Osteocyte (in vitro differentiated cells): ENCODE results near the gene PTPRG. TPM values are rescaled to one million over a fixed set of nuclear protein-coding genes. Genes with fewer than 3 reads are reported as not detected.

ENCODE experiments used
- DNase-seq: peaks from one replicate; pipeline ENCODE4 v3.0.0; 2021; ENCODE audit warnings: mixed read lengths; ENCODE audit not compliant: unreplicated experiment; ENCODE audit errors: extremely low spot score
- H3K27ac Mint-ChIP-seq: one replicate; pipeline ENCODE4 v1.8.0; 2021; ENCODE audit warnings: mild to moderate bottlenecking, mixed read lengths; ENCODE audit not compliant: unreplicated experiment
- H3K27me3 Mint-ChIP-seq: one replicate; pipeline ENCODE4 v1.8.0; 2021; ENCODE audit warnings: mixed read lengths; ENCODE audit not compliant: unreplicated experiment
- H3K36me3 Mint-ChIP-seq: one replicate; pipeline ENCODE4 v1.8.0; 2021; ENCODE audit warnings: mixed read lengths; ENCODE audit not compliant: unreplicated experiment
- H3K4me1 Mint-ChIP-seq: one replicate; pipeline ENCODE4 v1.8.0; 2021; ENCODE audit warnings: mixed read lengths; ENCODE audit not compliant: unreplicated experiment
- H3K4me3 Mint-ChIP-seq: one replicate; pipeline ENCODE4 v1.8.0; 2021; ENCODE audit warnings: mild to moderate bottlenecking, moderate library complexity, mixed read lengths; ENCODE audit not compliant: unreplicated experiment
- H3K9me3 Mint-ChIP-seq: one replicate; pipeline ENCODE4 v1.8.0; 2021; ENCODE audit warnings: mixed read lengths; ENCODE audit not compliant: unreplicated experiment
- CTCF ChIP-seq: fragments of 200-600 bp; sonication (generic); IDR thresholded peaks from 2 replicates; pipeline ENCODE4 v1.5.0; 2021; ENCODE audit warnings: antibody characterized with exemption, mild to moderate bottlenecking, moderate library complexity
- total RNA-seq: library from RNA; stranded (reverse); gene quantifications from 2 replicates; pipeline ENCODE4 v1.2.1, GENCODE V29; 2021

The PTPRG gene
- total RNA-seq, 1 donor from 2014 or later, result 48.1 TPM

DNA sequence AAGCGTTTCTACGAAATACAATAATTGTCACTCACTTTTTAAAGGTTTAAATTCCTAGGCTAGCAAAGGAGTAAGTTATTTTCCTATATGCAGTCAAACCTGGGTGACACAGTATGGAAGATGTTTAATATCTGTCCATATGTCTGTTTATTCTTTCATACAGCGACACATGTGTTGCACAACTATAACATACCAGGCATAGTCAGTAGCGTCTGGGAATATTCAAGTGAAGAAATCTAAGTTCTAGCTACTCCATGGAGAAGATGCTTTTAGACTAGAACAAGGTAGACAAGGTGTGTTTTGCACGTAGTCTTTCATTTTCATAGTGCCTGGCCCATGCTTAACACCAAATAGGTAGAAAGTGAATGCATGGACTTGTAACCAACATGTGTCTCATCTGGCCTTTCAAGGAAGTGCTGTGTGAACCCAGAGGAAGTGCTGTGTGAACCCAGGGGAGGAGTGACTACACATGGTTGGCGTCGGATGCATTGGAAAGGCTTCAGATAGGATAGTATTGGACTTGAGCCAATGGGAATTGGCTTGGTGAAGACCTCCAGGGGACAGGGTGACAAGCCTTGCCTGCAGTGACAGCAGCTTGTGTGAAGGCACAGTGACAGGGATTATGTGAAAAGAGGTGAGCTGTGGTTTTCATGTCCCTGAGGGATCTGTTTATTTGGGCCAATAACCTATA is 267.0 kb downstream of the PTPRG start:
- no peak for DNase-seq
- TF ChIP-seq CTCF, result no peak
- H3K27ac Mint-ChIP-seq, result no peak overlapping the region
- H3K27me3 Mint-ChIP-seq, result no peaks in the 10 kb centered on the region
- H3K9me3 Mint-ChIP-seq, result no peaks in the 10 kb centered on the region
- H3K4me1 Mint-ChIP-seq, result peaks cover 11% of the 10 kb centered on the region
- peaks cover 1% of the 10 kb centered on the region for H3K36me3 Mint-ChIP-seq
- H3K4me3 Mint-ChIP-seq, result no peak overlapping the region

GRCh38 chr3:61828880-61829721 is 267.7 kb downstream of the PTPRG start:
- Mint-ChIP-seq H3K9me3 (no peaks in the 10 kb centered on the region), H3K27me3 (no peaks in the 10 kb centered on the region), H3K4me1 (peaks cover 11% of the 10 kb centered on the region)

GRCh38 chr3:61829722-61830350 is 268.5 kb downstream of the PTPRG start:
- Mint-ChIP-seq H3K9me3 (no peaks in the 10 kb centered on the region), H3K4me3 (no peak overlapping the region), H3K27me3 (no peaks in the 10 kb centered on the region), H3K27ac (no peak overlapping the region), H3K36me3 (peaks cover 1% of the 10 kb centered on the region), H3K4me1 (peaks cover 11% of the 10 kb centered on the region)
- TF ChIP-seq CTCF, result no peak
- DNase-seq, result no peak

More at GRCh38 chr3:61828880-61829721, 267.7 kb downstream of the PTPRG start:
- no peak for DNase-seq
- no peak overlapping the region for H3K4me3 Mint-ChIP-seq
- H3K36me3 Mint-ChIP-seq, result peaks cover 1% of the 10 kb centered on the region
- H3K27ac Mint-ChIP-seq, result no peak overlapping the region
- TF ChIP-seq CTCF, result no peak

DNA sequence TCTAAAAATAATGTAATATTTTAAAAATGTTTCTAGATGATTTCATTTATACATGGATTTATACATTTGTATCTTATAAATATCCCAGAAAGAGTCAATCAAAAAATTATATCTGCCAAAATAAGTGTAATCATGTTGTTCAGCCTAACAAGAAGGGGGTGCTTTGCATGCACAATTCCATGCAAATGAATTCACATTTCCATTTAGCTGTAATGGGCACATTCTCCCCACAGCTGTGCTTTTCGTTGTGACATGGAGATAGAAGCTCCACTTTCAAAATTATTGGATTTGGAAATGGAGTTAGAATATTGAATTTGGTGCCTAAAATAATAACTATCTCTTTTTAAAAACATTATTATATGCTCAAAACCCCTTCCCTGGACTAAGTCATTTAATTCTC is 270.6 kb downstream of the PTPRG start:
- H3K27ac Mint-ChIP-seq, result no peak overlapping the region
- no peak for DNase-seq
- no peaks in the 10 kb centered on the region for H3K9me3 Mint-ChIP-seq
- no peaks in the 10 kb centered on the region for H3K36me3 Mint-ChIP-seq
- TF ChIP-seq CTCF, result no peak
- no peak overlapping the region for H3K4me3 Mint-ChIP-seq
- H3K27me3 Mint-ChIP-seq, result no peaks in the 10 kb centered on the region
- peaks cover 11% of the 10 kb centered on the region for H3K4me1 Mint-ChIP-seq
